ENCODE data around the gene SLC35B4. TPM values are rescaled to one million over a fixed set of nuclear protein-coding genes. Genes with fewer than 3 reads are reported as not detected.

SLC35B4 gene
- total RNA-seq, 1 experiment from 2014 or later: 17.9 TPM

GRCh38 chr7:134355004-134355525 lies 38.3 kb upstream of the SLC35B4 start:
- intact Hi-C loops (cut with micrococcal nuclease; ENCODE audit: unreplicated experiment): no loop called here
- Histone ChIP-seq H3K9me2 (ENCODE audit: insufficient read depth) (no peaks in the 10 kb centered on the region), H3K4me2 (no peak overlapping the region), H4K20me1 (ENCODE audit: insufficient read depth) (no peaks in the 10 kb centered on the region), H3K36me3 (ENCODE audit: low read depth) (no peaks in the 10 kb centered on the region), H3K79me2 (ENCODE audit: low read depth) (no peaks in the 10 kb centered on the region), H3K9me3 (ENCODE audit: insufficient read depth, low read depth) (0 out of 2 replicates have a peak, but pooled peaks cover 4% of the 10 kb centered on the region), H3K27me3 (ENCODE audit: insufficient read depth, low read depth) (no peaks in the 10 kb centered on the region), H3F3A (ENCODE audit: insufficient read depth, low read depth) (no peaks in the 10 kb centered on the region; the same call in 1 of the 2 replicates), H3K27ac (no peak overlapping the region), H3K4me1 (replicated peaks; ENCODE audit: insufficient read depth) (peaks cover 6% of the 10 kb centered on the region), H3K4me3 (no peak overlapping the region), H2AFZ (no peak overlapping the region)
- TF ChIP-seq CTCF (conservative IDR thresholded peaks at IDR 0.05): no peak
- TF ChIP-seq EZH2 (IDR thresholded peaks at IDR 0.05; ENCODE audit: low read depth): no peak
- no peak for DNase-seq
- no TSS peak for BruUV-seq (replicated peaks)
- ChIA-PET CTCF (no interaction called here), POLR2A (ENCODE audit: unreplicated experiment) (no interaction called here)

- Histone ChIP-seq H3K9me2 (ENCODE audit: insufficient read depth) (no peaks in the 10 kb centered on the region), H3K9me3 (ENCODE audit: insufficient read depth, low read depth) (0 out of 2 replicates have a peak, but pooled peaks cover 4% of the 10 kb centered on the region), H3K36me3 (ENCODE audit: low read depth) (no peaks in the 10 kb centered on the region), H3K4me1 (replicated peaks; ENCODE audit: insufficient read depth) (peaks cover 6% of the 10 kb centered on the region), H3F3A (ENCODE audit: insufficient read depth, low read depth) (no peaks in the 10 kb centered on the region; the same call in 1 of the 2 replicates), H3K27ac (no peak overlapping the region), H3K79me2 (ENCODE audit: low read depth) (no peaks in the 10 kb centered on the region), H2AFZ (0 out of 2 replicates have a peak overlapping the region, but pooled peaks have one; percentile 37), H4K20me1 (ENCODE audit: insufficient read depth) (no peaks in the 10 kb centered on the region), H3K4me3 (no peak overlapping the region), H3K27me3 (ENCODE audit: insufficient read depth, low read depth) (no peaks in the 10 kb centered on the region), H3K4me2 (no peak overlapping the region)
- TF ChIP-seq EZH2 (IDR thresholded peaks at IDR 0.05; ENCODE audit: low read depth): no peak
- TF ChIP-seq CTCF (conservative IDR thresholded peaks at IDR 0.05): no peak
- DNase-seq: no peak
- ChIA-PET CTCF (no interaction called here), POLR2A (ENCODE audit: unreplicated experiment) (no interaction called here)
- BruUV-seq (replicated peaks): no TSS peak
- intact Hi-C loops (cut with micrococcal nuclease; ENCODE audit: unreplicated experiment): no loop called here
Measured at GRCh38 chr7:134353411-134353810, 36.7 kb upstream of the SLC35B4 start.

- Histone ChIP-seq H3K4me3 (no peak overlapping the region), H3K36me3 (ENCODE audit: low read depth) (no peaks in the 10 kb centered on the region), H3K27me3 (ENCODE audit: insufficient read depth, low read depth) (no peaks in the 10 kb centered on the region), H3K27ac (no peak overlapping the region), H3K4me2 (no peak overlapping the region), H3K79me2 (ENCODE audit: low read depth) (no peaks in the 10 kb centered on the region), H4K20me1 (ENCODE audit: insufficient read depth) (no peaks in the 10 kb centered on the region), H3F3A (ENCODE audit: insufficient read depth, low read depth) (no peaks in the 10 kb centered on the region), H3K4me1 (replicated peaks; ENCODE audit: insufficient read depth) (peaks cover 6% of the 10 kb centered on the region), H3K9me2 (ENCODE audit: insufficient read depth) (no peaks in the 10 kb centered on the region), H2AFZ (no peak overlapping the region), H3K9me3 (ENCODE audit: insufficient read depth, low read depth) (no peaks in the 10 kb centered on the region)
- no peak for DNase-seq
- ChIA-PET CTCF (no interaction called here), POLR2A (ENCODE audit: unreplicated experiment) (no interaction called here)
- TF ChIP-seq CTCF (conservative IDR thresholded peaks at IDR 0.05) (no peak), EZH2 (IDR thresholded peaks at IDR 0.05; ENCODE audit: low read depth) (no peak)
- intact Hi-C loops (cut with micrococcal nuclease; ENCODE audit: unreplicated experiment): no loop called here
- BruUV-seq (replicated peaks): no TSS peak
Measured at GRCh38 chr7:134351424-134351823, 34.7 kb upstream of the SLC35B4 start.
